Measurements from ENCODE around the gene THADA.

THADA gene

DNA sequence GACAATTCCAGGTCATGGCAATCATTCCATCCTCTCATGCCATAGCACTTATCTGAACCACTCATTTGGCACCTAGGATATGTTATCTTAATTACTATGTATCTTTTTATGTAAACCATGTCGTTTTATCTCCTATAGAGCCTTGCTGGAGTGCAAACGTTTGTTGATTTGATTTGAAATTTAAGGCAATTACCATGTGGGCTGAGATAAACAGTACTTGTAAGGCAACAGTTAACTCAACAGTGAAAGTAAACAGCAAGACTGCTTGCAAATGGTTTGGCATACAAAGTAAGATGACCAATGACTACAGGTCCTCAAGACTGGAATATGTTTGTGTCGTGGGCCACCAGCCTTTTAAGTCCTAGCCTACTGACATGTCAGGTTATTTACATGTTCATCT, 235.7 kb downstream of the THADA start:
- no peak overlapping the region for H3K4me3 ChIP-seq (ENCODE audit: low read depth, low read length)
- TF ChIP-seq, protein P1, sequence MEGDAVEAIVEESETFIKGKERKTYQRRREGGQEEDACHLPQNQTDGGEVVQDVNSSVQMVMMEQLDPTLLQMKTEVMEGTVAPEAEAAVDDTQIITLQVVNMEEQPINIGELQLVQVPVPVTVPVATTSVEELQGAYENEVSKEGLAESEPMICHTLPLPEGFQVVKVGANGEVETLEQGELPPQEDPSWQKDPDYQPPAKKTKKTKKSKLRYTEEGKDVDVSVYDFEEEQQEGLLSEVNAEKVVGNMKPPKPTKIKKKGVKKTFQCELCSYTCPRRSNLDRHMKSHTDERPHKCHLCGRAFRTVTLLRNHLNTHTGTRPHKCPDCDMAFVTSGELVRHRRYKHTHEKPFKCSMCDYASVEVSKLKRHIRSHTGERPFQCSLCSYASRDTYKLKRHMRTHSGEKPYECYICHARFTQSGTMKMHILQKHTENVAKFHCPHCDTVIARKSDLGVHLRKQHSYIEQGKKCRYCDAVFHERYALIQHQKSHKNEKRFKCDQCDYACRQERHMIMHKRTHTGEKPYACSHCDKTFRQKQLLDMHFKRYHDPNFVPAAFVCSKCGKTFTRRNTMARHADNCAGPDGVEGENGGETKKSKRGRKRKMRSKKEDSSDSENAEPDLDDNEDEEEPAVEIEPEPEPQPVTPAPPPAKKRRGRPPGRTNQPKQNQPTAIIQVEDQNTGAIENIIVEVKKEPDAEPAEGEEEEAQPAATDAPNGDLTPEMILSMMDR (conservative IDR thresholded peaks at IDR 0.05; ENCODE audit: low read depth, low read length), result no peak
- no peak for DNase-seq (ENCODE audit: low read depth)

DNA sequence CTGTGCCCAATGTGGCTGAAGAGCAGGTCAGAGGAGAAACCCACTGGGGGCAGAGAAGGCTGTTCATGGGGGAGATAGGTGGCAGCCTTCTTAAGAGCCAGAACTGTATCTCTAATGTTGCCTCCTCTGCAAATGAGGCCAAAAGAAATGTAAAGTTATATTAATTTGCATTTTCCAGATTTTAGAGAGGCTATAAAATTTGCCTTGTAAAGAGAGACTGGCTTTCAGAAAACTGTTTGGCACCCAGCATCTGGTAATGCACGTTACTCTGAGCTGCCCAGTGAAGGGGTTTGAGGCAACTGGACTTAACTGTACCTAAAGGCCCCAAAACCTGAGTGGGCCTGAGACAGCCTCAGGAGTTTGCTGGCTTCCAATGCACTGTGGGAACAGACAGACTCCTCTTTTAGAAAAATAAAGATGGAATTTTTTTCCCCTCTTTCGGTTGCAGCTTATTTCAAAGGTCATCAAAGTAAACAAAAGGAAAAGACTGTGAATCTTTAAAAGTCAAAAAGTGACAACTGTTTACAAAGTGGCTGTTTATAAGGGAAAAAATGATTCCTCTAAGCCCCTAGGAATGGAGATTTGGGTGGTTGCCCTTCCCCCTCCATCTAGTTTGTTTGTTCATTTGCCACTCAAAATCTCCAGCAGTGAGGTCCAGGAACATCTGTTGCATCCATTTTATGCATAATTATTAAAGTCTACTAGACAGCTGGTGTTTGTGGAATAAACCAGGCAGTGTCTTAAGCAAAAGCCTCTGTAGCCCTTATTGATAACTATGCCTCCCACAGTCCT, 237.2 kb downstream of the THADA start:
- no peak for DNase-seq (ENCODE audit: low read depth)
- no peak overlapping the region for H3K4me3 ChIP-seq (ENCODE audit: low read depth, low read length)
- TF ChIP-seq, protein P1 (conservative IDR thresholded peaks at IDR 0.05; ENCODE audit: low read depth, low read length), result no peak

DNA sequence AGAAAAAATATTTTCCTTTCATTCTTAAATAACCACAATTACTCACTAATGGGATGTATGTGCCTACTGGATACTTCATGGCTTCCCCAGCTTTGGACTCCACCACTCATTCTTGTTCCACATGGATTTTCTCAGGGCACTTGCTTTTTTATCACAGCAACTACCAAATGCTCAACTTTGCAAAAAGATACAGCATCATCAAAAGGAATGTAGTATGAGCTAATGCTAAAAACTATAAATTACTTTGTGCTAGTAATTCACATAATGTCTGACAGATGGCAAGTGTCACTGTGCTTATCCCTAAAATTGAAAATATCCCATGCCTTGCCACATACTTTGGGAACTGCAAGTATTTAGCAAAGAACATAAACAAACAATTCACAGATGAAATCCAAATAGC, 239.1 kb downstream of the THADA start:
- no peak overlapping the region for H3K4me3 ChIP-seq (ENCODE audit: low read depth, low read length)
- TF ChIP-seq, protein P1 (conservative IDR thresholded peaks at IDR 0.05; ENCODE audit: low read depth, low read length), result no peak
- DNase-seq (ENCODE audit: low read depth), result no peak

DNA sequence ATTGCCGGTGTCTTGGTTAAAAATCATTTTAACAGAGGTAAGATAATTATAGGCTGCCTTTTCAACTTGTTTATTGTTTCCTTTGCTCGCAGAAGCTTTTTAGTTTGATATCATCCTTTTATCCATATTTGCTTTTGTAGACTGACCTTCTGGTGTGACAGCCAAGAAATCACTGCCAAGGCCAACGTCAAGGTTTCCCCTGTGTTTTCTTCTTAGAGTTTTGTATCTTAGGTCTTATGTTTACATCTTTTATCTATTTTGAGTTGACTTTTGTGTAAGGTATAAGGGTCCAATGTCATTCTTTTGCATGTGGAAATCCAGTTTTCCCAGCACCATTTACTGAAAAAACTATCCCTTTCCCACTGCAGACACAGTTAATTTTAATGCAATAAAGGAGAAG, 240.4 kb downstream of the THADA start:
- TF ChIP-seq, protein P1 (conservative IDR thresholded peaks at IDR 0.05; ENCODE audit: low read depth, low read length), result no peak
- no peak for DNase-seq (ENCODE audit: low read depth)
- no peak overlapping the region for H3K4me3 ChIP-seq (ENCODE audit: low read depth, low read length)

DNA sequence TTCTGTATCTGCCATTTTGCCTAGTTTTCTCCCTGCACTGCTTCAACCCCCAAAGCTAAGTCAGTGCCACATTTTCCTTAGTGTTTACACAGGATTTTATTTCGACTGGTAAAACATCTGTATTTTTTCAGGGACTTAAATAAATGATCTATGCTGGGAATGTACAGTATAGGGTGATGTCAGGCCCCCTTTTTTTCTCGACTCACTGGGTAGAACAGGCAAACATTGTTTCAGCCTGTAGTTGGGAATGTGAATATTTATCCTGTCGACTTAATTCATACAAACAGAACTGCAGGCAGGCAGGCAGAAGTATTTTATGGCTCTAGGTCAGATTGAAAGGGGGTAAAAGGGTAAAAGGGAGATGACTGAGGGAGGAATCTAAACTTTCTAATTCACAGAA, 245.9 kb downstream of the THADA start:
- H3K4me3 ChIP-seq (ENCODE audit: low read depth, low read length), result no peak overlapping the region
- no peak for DNase-seq (ENCODE audit: low read depth)
- TF ChIP-seq, protein P1 (conservative IDR thresholded peaks at IDR 0.05; ENCODE audit: low read depth, low read length), result no peak

DNA sequence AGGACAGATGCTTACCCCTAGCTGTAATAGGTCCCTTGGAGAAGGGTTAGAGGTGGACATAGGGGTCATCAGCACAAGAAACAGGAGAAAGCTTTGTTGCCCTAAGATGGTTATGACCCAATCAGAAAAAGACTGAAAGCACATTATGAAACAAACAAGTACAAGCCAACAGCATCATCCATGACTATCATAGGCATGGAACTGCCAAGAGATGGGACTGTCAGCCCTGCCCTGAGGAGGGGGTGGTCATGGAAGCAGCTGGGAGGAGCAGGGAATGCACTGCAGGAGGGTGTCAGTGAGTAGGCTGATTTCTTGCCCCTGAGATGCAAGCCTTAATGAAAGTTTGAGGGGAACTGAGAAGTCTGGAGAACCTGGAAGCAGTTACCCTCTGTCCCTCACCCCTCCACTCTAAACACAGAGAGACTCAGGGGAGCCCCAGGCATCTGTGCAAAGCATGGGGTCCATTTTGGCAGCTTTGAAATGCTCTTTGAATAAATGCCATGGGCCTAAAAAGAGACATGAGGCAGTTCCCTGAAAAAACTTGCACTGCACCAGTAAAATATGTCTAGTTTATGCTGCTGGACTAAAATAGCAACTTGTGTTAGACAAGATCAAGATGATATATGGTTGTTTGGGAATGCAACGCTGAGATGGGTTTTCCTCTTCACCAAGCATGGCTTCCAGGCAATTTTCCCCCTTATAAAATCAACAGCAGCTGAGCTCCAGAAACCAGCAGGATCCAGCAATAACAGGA, 246.8 kb downstream of the THADA start:
- TF ChIP-seq, protein P1 (conservative IDR thresholded peaks at IDR 0.05; ENCODE audit: low read depth, low read length), result no peak
- DNase-seq (ENCODE audit: low read depth), result no peak
- H3K4me3 ChIP-seq (ENCODE audit: low read depth, low read length), result no peak overlapping the region
